SU-DHL-6 (cell line): ENCODE measurements around the gene TRH.
"Not testable (repeated sequence)": the region's sequence is repeated elsewhere in the genome, so short reads cannot be mapped to it uniquely, and the experiment has no call there.

Source experiments
- H2AFZ ChIP-seq: fragments of 200-600 bp; sonication (generic); 2 replicates; pipeline ENCODE4 v1.6.1; 2014; ENCODE audit warnings: low read depth, mild to moderate bottlenecking, moderate library complexity, mixed read lengths, antibody characterized with exemption, low read length; ENCODE audit not compliant: severe bottlenecking
- H3F3A ChIP-seq: fragments of 200-600 bp; shearing (Covaris generic); 2 replicates; pipeline ENCODE4 v1.6.0; 2016; ENCODE audit warnings: antibody characterized with exemption, mild to moderate bottlenecking; ENCODE audit not compliant: insufficient read depth
- H3K27ac ChIP-seq: fragments of 200-600 bp; sonication (generic); 2 replicates; pipeline ENCODE4 v1.5.1; 2016; ENCODE audit warnings: low read depth, mild to moderate bottlenecking, low read length, moderate library complexity, mixed read lengths
- H3K27me3 ChIP-seq: fragments of 200-600 bp; sonication (generic), shearing (Covaris generic); 2 replicates; pipeline ENCODE4 v1.6.0; 2014; ENCODE audit warnings: mild to moderate bottlenecking, low read length
- H3K36me3 ChIP-seq: fragments of 200-600 bp; sonication (generic); 2 replicates; pipeline ENCODE4 v1.6.1; 2014; ENCODE audit warnings: mild to moderate bottlenecking, low read length, mixed read lengths
- H3K4me2 ChIP-seq: fragments of 300-600, 200-600 bp; shearing (Covaris generic), sonication (generic); 2 replicates; pipeline ENCODE4 v1.6.0; 2014; ENCODE audit warnings: low read length, low read depth, mild to moderate bottlenecking; ENCODE audit not compliant: poor library complexity, severe bottlenecking
- H3K4me3 ChIP-seq: fragments of 200-600 bp; sonication (generic); 2 replicates; pipeline ENCODE4 v1.5.1; 2014; ENCODE audit warnings: antibody characterized with exemption, low read length, mild to moderate bottlenecking, mixed read lengths; ENCODE audit not compliant: insufficient read depth, poor library complexity, severe bottlenecking
- H3K79me2 ChIP-seq: fragments of 200-600 bp; sonication (generic); 2 replicates; pipeline ENCODE4 v1.6.1; 2014; ENCODE audit warnings: mild to moderate bottlenecking, low read length, moderate library complexity; ENCODE audit not compliant: insufficient read depth
- H3K9ac ChIP-seq: fragments of 200-600 bp; sonication (generic); 2 replicates; pipeline ENCODE4 v1.7.0; 2014; ENCODE audit warnings: mild to moderate bottlenecking, low read length
- H3K9me2 ChIP-seq: fragments of 200-600 bp; sonication (generic); replicated peaks from 2 replicates; pipeline ENCODE4 v1.6.1; 2014; ENCODE audit warnings: low read length; ENCODE audit not compliant: insufficient read depth
- H3K9me3 ChIP-seq: fragments of 200-600 bp; sonication (generic); 2 replicates; pipeline ENCODE4 v1.6.1; 2014; ENCODE audit warnings: low read length, mixed read lengths; ENCODE audit not compliant: insufficient read depth
- H4K20me1 ChIP-seq: fragments of 200-600 bp; sonication (generic); 2 replicates; pipeline ENCODE4 v1.6.1; 2014; ENCODE audit warnings: low read depth, mild to moderate bottlenecking, antibody characterized with exemption, low read length, moderate library complexity, mixed read lengths
- CTCF ChIP-seq: fragments of 200-600 bp; sonication (generic); IDR thresholded peaks from one replicate; pipeline ENCODE4 v1.5.1; 2017; ENCODE audit warnings: antibody characterized with exemption, mild to moderate bottlenecking, low read length, moderate library complexity; ENCODE audit not compliant: insufficient read depth, poor library complexity, severe bottlenecking
- EZH2phosphoT487 ChIP-seq: fragments of 200-600 bp; sonication (generic), shearing (Covaris generic); conservative IDR thresholded peaks from 2 replicates; pipeline ENCODE4 v1.6.1; 2018; ENCODE audit warnings: mild to moderate bottlenecking, antibody characterized with exemption, low read length, moderate library complexity, mixed read lengths

TRH gene

GRCh38 chr3:129994883-129995559 is 20.5 kb downstream of the TRH start:
- H3K36me3 ChIP-seq: no peaks in the 10 kb centered on the region
- H4K20me1 ChIP-seq: no peaks in the 10 kb centered on the region
- TF ChIP-seq EZH2phosphoT487 (no peak), CTCF (no peak)
- H3K9me3 ChIP-seq: no peaks in the 10 kb centered on the region
- no peak overlapping the region for H3K4me2 ChIP-seq
- H3F3A ChIP-seq: no peaks in the 10 kb centered on the region
- no peak overlapping the region for H3K27ac ChIP-seq
- H3K79me2 ChIP-seq: no peaks in the 10 kb centered on the region
- no peaks in the 10 kb centered on the region for H3K9me2 ChIP-seq
- H2AFZ ChIP-seq: no peak overlapping the region
- no peak overlapping the region for H3K9ac ChIP-seq
- H3K27me3 ChIP-seq: no peaks in the 10 kb centered on the region
- no peak overlapping the region for H3K4me3 ChIP-seq

- H3K79me2 ChIP-seq: no peaks in the 10 kb centered on the region
- no peak overlapping the region for H3K4me2 ChIP-seq
- no peak overlapping the region for H3K27ac ChIP-seq
- H3K4me3 ChIP-seq: no peak overlapping the region
- H4K20me1 ChIP-seq: no peaks in the 10 kb centered on the region
- H3F3A ChIP-seq: no peaks in the 10 kb centered on the region
- no peaks in the 10 kb centered on the region for H3K27me3 ChIP-seq
- H3K36me3 ChIP-seq: no peaks in the 10 kb centered on the region
- TF ChIP-seq CTCF (no peak), EZH2phosphoT487 (no peak)
- H3K9ac ChIP-seq: no peak overlapping the region
- no peaks in the 10 kb centered on the region for H3K9me2 ChIP-seq
- no peak overlapping the region for H2AFZ ChIP-seq
- no peaks in the 10 kb centered on the region for H3K9me3 ChIP-seq
Measured at GRCh38 chr3:129996073-129996472, 21.6 kb downstream of the TRH start.

- not testable (repeated sequence) for H2AFZ ChIP-seq, H4K20me1 ChIP-seq
Measured at GRCh38 chr3:129999176-129999575, 24.7 kb downstream of the TRH start.

DNA sequence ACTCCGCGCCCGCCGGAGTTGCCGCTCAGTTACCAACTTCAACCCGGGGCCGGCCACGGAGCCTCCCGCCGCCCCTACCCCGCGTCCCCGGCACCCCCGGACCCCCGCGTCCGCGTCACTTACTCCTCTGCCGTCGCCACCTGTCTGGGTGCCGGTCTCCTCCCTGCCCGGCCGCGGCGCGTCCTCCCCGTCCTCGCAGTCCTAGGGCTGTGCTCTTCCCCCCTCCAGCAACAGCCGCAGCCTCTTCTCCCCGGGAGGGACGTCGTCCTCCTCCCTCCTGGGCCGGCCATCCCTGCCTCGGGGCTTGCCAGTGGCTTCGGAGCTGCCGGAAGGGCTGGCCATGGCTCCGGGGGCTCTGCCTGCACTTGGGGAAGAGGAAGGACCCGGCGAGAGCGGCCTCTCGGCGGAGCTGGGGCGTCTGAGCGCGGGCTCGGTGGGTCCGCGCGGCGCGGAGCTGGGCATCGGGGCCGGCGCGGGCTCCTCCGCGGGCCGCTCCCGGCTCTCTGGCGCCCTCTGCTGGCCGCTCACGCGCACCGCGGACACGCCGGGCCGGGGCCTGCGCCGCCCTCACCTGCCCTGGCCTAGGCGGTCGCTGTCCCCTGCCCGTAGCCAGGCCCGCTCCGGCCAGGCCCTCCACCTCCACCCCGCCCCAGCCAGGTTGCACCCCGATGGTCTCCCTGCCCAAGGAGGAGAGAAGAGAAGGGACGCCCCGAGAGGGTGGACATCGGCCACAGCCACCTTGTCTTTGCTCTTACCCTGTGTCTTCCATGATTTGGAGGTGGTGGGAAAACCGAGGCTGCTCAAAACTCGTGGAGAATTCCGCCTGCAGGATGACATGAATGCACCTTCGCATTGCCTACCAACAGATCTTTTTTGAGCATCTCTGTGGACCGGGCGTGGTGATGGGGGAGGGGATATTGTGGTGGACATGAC is 28.4 kb downstream of the TRH start:
- peak overlapping the region; percentile 46 for H3K4me2 ChIP-seq
- H3K27me3 ChIP-seq, H3K9me3 ChIP-seq, H2AFZ ChIP-seq, H3K79me2 ChIP-seq, H3K36me3 ChIP-seq, H3K9me2 ChIP-seq, H4K20me1 ChIP-seq, H3K27ac ChIP-seq, H3F3A ChIP-seq: not testable (repeated sequence)
- H3K9ac ChIP-seq: peak overlapping the region; percentile 40; the same call in 1 of the 2 replicates
- H3K4me3 ChIP-seq: peak overlapping the region; percentile 44

More at GRCh38 chr3:129999176-129999575, 24.7 kb downstream of the TRH start:
- not testable (repeated sequence) for H3K9ac ChIP-seq, H3K27me3 ChIP-seq, H3K27ac ChIP-seq, H3K9me2 ChIP-seq, H3K79me2 ChIP-seq, H3K4me3 ChIP-seq, H3K36me3 ChIP-seq, H3F3A ChIP-seq, H3K4me2 ChIP-seq, H3K9me3 ChIP-seq
